BJ (cell line): Measurements from ENCODE around the gene PDS5B. TPM values are rescaled to one million over a fixed set of nuclear protein-coding genes. Genes with fewer than 3 reads are reported as not detected.

ENCODE experiments used
- CTCF ChIA-PET: fragments of 350-600 bp; formaldehyde crosslinking; extraction: SDS; loops from one replicate; lab custom pipeline; 2021; ENCODE audit warnings: antibody characterized with exemption, inconsistent platforms; lab: Yijun Ruan, JAX
- POLR2A ChIA-PET: fragments of 300-600 bp; sonication (Branson Sonifier 250); formaldehyde crosslinking; extraction: SDS; loops from one replicate; lab custom pipeline; 2021; ENCODE audit warnings: antibody characterized with exemption; lab: Charles Lee
- DNase-seq: peaks from one replicate; pipeline ENCODE4 v3.0.0-alpha.2; 2011; ENCODE audit warnings: low read depth
- H3K27me3 ChIP-seq: 2 replicates; pipeline ENCODE4 v1.6.0; 2011; ENCODE audit warnings: low read length; ENCODE audit not compliant: control insufficient read depth, insufficient read depth
- H3K36me3 ChIP-seq: 2 replicates; pipeline ENCODE4 v1.5.1; 2011; ENCODE audit warnings: low read length; ENCODE audit not compliant: control insufficient read depth, insufficient read depth
- H3K4me3 ChIP-seq: 2 replicates; pipeline ENCODE4 v1.5.1; 2011; ENCODE audit warnings: low read depth, mild to moderate bottlenecking, control low read depth, low read length
- polyA plus RNA-seq: library from polyadenylated mRNA; depleted of rRNA; stranded (reverse); fragments of >200 nt; gene quantifications from 2 replicates; pipeline ENCODE4 v1.2.3, GENCODE V29; 2011
- TF ChIP-seq, protein P1 (sequence below): IDR thresholded peaks from 2 replicates; pipeline ENCODE4 v1.5.1; 2011; ENCODE audit warnings: low read depth, mild to moderate bottlenecking, control low read depth, inconsistent platforms, low read length, moderate library complexity; ENCODE audit not compliant: insufficient read depth

PDS5B gene
- polyA plus RNA-seq, 1 experiment: 3.9 TPM

GRCh38 chr13:32622827-32623226, 36.6 kb downstream of the PDS5B start:
- no peak for DNase-seq
- ChIA-PET CTCF (interaction anchor here (0.9 kb wide), 2 partner anchors 17 to 19 kb away, joined by 3 read pairs; no protein-coding TSS in a partner anchor), POLR2A (no interaction called here)
- H3K27me3 ChIP-seq: no peaks in the 10 kb centered on the region
- no peak overlapping the region for H3K4me3 ChIP-seq
- no peaks in the 10 kb centered on the region for H3K36me3 ChIP-seq
- TF ChIP-seq, protein P1, sequence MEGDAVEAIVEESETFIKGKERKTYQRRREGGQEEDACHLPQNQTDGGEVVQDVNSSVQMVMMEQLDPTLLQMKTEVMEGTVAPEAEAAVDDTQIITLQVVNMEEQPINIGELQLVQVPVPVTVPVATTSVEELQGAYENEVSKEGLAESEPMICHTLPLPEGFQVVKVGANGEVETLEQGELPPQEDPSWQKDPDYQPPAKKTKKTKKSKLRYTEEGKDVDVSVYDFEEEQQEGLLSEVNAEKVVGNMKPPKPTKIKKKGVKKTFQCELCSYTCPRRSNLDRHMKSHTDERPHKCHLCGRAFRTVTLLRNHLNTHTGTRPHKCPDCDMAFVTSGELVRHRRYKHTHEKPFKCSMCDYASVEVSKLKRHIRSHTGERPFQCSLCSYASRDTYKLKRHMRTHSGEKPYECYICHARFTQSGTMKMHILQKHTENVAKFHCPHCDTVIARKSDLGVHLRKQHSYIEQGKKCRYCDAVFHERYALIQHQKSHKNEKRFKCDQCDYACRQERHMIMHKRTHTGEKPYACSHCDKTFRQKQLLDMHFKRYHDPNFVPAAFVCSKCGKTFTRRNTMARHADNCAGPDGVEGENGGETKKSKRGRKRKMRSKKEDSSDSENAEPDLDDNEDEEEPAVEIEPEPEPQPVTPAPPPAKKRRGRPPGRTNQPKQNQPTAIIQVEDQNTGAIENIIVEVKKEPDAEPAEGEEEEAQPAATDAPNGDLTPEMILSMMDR: no peak

DNA sequence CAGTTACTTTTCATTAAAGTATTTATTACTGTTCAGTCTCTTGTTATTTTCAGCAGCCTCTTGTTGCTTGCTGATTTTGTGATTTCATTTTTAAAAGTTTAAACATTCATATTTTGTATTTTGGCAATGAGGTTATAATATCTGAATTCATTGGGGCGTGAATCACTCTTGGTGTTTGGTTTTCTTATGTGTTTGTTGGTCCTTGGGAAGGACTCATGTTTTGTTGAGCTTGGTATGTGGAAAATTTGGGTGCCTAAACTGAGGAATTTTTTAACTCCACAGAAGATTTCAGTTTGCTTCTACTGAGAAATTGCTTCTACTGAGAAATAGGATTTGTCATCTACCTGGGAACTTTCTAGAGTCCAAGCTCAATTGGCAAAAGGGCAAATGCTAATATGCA, 38.2 kb downstream of the PDS5B start:
- Histone ChIP-seq H3K4me3 (no peak overlapping the region), H3K36me3 (no peaks in the 10 kb centered on the region), H3K27me3 (no peaks in the 10 kb centered on the region)
- TF ChIP-seq, protein P1: no peak
- DNase-seq: no peak
- CTCF ChIA-PET: interaction anchor here (1.1 to 1.3 kb wide), 3 partner anchors 13 to 38 kb away, joined by 3 to 4 read pairs (median 3); partner anchors contain the start of gene PDS5B
- POLR2A ChIA-PET: interaction anchor here (0.6 kb wide), 3 partner anchors 899 to 1750 kb away, joined by 3 to 4 read pairs (median 4); no protein-coding TSS in a partner anchor

- H3K36me3 ChIP-seq: no peaks in the 10 kb centered on the region
- POLR2A ChIA-PET: no interaction called here
- CTCF ChIA-PET: no interaction called here
- TF ChIP-seq, protein P1: no peak
- no peak for DNase-seq
- H3K27me3 ChIP-seq: no peaks in the 10 kb centered on the region
- no peak overlapping the region for H3K4me3 ChIP-seq
Measured at GRCh38 chr13:32627793-32628192, 41.5 kb downstream of the PDS5B start.

DNA sequence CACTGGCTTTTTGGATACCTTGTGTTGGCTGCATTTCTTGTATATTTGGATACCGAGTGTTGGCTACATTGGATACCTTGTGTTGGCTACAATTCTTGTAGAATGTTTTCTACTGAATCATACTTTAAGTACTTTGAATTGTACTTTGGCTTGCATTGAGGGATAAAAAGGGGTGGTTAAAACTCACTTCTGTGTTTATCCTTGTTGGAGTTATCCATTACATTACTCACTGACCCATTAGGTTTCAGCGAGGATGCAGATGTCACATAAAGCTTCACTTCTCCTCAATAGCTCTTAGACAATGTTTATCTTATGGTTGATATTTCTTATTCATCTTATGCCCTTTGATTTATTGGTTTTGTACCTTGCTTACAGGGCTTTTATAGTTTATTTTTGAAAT, 43.1 kb downstream of the PDS5B start:
- Histone ChIP-seq H3K27me3 (no peaks in the 10 kb centered on the region), H3K36me3 (no peaks in the 10 kb centered on the region), H3K4me3 (no peak overlapping the region)
- no peak for DNase-seq
- CTCF ChIA-PET: interaction anchor here (1.0 kb wide), 1 partner anchor 9 kb away, joined by 3 read pairs; no protein-coding TSS in a partner anchor
- POLR2A ChIA-PET: no interaction called here
- TF ChIP-seq, protein P1: no peak

DNA sequence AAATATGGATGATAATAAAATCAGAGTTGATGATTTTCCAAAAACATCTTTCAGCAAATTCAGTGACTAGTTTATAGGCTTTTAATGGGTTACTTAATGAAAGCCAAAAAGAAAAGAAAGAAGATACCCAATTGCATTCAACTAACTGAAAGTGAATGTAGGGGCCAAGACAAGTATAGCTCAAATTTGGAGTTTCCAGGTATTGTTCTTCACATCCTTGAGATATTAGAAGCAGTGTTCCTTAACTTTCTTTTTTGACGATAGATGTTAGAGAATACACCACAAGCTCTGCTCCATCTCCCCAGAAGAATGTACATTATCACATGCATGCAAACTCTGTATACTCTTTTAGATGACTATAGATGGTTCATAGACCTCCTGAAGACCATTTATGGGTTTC, 43.6 kb downstream of the PDS5B start:
- Histone ChIP-seq H3K36me3 (no peaks in the 10 kb centered on the region), H3K27me3 (no peaks in the 10 kb centered on the region), H3K4me3 (no peak overlapping the region)
- ChIA-PET POLR2A (no interaction called here), CTCF (interaction anchor here (1.0 kb wide), 1 partner anchor 8 kb away, joined by 3 read pairs; no protein-coding TSS in a partner anchor)
- DNase-seq: no peak
- TF ChIP-seq, protein P1: no peak
